Germinal center (tissue), 1 donor: Measurements from ENCODE around the gene TMC7.

Experiments
- DNase-seq: peaks from one replicate; pipeline ENCODE4 v3.0.0; 2012; ENCODE audit warnings: mixed read lengths, low spot score

Gene TMC7

GRCh38 chr16:19090916-19091315 lies 107.2 kb downstream of the TMC7 start:
- DNase-seq: no peak

DNA sequence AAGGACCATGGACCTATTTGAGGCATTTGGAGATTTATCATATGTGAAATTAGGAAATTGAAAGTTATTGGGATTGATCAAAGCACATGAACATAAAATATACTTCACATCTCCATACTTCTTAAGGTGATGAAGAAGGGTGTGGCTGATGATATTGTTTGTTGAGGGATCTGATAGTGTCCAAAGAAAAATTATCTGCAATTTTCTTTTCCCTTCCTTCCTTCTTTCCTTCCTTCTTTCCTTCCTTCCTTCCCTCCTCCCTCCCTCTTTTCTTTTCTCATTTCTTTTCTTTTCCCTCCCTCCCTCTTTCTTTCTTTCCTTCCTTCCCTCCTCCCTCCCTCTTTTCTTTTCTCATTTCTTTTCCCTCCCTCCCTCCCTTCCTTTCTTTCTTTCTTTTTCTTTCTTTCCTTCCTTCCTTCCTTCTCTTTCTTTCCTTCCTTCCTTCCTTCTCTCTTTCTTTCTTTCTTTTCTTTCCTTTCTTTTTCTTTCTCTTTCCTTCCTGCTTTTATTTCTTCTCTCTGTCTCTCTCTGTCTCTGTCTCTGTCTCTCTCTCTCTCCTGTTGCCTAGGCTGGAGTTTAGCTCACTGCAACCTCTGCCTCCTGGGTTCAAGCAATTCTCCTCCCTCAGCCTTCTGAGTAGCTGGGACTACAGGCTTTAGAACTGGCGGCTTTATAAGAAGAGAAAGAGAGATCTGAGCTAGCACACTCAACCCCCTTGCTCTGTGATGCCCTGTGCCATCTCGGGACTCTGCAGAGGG lies 109.1 kb downstream of the TMC7 start:
- DNase-seq: no peak

- DNase-seq: no peak
Observed at GRCh38 chr16:19093631-19094541, 110.2 kb downstream of the TMC7 start.

DNA sequence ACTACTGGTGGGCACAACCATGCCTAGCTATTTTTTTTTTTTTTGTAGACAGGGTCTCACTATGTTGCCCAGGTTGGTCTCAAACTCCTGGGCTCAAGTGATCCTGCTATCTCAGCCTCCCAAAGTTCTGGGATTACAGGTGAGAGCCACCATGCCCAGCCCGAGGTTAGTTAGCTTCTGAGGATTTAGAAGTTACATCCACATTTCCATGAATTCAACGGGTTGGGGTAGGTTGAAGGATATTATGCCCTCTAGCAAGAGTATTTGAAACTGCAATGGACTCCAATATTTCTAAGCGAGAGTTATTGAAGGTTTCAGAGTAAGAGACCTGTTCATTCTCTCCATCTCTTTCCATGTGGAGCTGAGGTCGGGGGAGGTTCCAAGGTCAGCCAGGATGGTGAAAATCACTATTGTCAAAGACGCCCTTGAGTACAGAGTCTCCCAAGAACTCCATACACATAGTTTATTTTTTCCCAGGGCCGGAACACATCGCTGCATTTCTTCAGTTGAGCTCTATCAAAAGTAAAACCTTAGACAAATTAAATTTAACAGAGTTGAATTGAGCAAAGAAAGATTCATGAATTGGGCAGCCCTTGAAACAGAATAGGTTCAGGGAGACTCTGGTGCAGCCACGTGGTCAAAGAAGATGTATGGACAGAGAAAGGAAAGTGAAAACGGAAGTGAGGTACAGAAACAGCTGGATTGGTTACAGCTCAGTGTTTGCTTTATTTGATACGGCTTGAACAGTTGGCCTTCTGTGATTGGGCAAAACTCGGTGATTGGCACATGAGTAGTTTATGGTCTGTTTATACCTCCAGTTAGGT lies 111.0 kb downstream of the TMC7 start:
- DNase-seq: no peak

- DNase-seq: no peak
Observed at GRCh38 chr16:19095654-19096053, 111.9 kb downstream of the TMC7 start.

DNA sequence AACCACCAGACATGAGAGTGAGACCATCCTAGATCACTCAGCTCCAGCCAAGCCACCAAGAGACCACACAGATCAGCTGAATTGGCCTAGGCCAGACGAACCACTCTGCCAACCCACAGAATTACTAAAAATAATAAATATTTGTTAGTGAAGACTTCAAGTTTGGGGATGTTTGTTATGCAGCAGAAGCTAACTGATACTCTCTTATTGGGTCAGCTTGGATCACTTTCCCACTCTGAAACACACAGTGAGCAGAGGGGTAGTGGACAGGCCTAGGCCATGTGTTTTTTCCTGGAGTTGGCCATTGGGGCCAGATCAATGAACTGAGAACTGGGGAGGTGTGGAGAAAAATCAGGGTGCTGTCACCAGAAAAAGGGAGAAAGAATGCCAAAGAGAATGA lies 114.4 kb downstream of the TMC7 start:
- no peak for DNase-seq

- DNase-seq: no peak
Observed at GRCh38 chr16:19102187-19102872, 118.6 kb downstream of the TMC7 start.

DNA sequence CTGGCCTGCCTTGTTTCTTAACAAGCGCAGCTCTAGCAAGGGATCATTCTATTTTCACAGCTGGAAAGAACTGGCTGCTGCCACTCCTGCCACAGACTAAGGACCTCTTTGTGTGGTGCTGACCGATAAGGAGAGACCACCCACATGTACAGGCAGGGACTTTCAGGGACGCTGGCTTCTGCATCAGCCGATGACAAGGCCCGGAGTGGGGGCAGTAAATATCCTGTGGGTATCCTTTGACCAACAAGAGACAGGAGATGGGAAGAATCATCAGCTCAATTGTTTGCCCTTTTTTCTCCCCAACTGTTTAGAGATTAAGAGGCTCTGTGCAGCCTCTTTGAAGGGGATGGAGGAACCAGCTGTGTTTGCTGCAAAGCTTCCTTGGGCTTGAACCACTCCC lies 120.9 kb downstream of the TMC7 start:
- no peak for DNase-seq

- DNase-seq: no peak
Observed at GRCh38 chr16:19105131-19105530, 121.4 kb downstream of the TMC7 start.

DNA sequence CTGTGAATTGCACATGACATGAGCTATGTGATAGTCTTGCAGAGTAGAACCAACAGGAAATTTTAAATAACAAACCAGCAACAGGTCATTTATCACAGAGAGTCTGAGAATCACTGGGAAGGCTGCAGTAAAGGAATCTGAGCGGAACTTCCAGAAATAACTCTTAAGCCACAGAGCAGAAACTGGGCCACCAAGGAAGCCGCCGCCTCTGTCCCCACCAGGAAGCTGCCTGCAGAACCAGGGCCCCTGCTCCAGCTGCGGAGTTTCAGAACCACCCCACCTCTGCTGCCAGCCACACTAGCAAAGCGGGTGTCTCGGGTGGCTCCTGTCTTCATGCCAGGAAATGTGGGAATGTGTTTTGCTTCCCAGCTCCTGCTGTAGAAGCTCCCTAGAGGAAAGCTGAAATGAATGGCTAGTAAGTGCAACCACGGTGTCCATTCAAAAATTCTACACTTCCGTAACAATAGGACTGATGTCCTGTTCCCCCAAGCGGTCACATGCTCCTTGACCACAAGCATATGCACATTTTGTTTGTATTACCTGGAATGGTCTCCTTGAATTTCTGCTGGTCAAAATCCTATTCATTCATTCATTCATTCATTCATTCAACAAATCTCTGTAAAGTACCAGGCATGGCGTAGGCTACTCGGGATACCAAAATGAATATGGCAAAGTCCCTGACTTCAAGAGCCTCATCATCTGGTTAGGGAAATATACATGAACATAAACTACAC lies 122.3 kb downstream of the TMC7 start:
- no peak for DNase-seq

DNA sequence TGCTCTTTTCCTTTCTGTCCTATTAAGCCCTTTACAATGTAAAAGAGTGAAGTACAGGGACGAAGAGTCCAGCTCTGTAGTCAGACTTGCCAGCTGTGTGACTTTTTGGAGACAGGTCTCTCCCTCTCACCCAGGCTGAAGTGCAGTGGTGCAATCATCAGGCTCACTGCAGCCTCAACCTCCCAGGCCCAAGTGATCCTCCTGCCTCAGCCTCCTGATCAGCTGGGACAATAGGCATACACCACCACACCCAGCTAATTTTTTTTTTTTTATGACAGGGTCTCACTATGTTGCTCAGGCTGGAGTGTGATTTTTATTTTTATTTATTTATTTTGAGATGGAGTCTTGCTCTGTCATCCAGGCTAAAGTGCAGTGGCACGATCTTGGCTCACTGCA lies 122.9 kb downstream of the TMC7 start:
- no peak for DNase-seq

DNA sequence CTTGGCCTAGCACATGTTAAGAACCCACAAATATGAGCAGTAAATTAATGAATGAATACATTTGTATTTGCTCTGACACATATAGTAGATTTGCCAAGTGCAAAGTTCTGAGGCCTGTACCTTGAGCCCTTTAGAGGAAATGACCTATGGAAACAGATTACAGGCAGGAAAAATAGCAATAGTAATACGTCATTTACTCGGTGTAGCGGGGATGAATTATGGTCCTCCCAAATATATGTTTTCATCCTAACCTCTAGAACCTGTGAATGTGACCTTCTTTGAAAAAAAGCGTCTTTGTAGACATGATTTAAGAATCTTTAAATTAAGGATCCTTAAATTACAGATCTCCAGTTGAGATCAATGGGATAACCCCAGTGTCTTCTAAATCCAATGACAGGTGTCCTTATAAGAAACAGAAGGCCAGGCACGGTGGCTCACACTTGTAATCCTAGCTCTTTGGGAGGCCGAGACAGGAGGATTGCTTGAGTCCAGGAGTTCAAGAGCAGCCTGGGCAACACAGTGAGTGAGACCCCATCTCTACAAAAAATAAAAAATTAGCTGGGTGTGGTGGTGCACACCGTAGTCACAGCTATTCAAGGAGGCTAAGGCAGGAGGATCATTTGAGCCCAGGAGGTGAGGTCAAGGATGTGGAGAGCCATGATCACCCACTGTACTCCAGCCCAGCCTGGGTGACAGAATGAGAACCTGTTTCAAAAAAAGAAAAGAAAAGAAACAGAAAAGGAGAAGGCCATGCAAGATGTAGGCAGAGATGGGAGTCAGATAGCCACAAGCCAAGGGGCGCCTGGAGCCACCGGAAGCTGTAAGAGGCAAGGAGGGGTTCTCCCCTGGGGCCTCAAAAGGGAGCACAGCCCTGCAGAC lies 124.9 kb downstream of the TMC7 start:
- no peak for DNase-seq

DNA sequence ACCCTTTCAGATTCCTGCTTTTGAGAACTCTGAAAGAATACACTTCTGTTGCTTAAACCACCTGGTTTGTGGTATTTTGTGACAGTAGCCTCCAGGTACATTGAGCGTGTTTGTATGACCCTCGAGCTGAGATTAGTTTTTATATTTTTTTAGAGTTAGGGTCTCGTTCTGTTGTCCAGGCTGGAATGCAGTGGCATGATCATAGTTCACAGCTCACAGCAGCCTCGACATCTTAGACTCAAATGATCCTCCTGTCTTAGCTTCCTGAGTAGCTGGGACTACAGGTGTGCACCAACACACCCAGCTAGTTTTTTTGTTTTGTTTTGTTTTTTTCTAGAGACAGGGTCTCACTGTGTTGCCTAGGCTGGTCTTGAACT lies 125.5 kb downstream of the TMC7 start:
- DNase-seq: no peak

- DNase-seq: no peak
Observed at GRCh38 chr16:19110537-19111360, 127.0 kb downstream of the TMC7 start.

- no peak for DNase-seq
Observed at GRCh38 chr16:19112099-19112407, 128.3 kb downstream of the TMC7 start.
